Stimulated activated CD4-positive, alpha-beta T cell treated with anti-CD3 and anti-CD28 coated beads, TNF-alpha, amount 100 ng/mL, for 48 hours (primary cell): Measurements from ENCODE around the gene RAB11FIP5.
A peak's percentile ranks its signal among the peaks of the same experiment; 100 is the strongest.
"Not testable (repeated sequence)": the region's sequence is repeated elsewhere in the genome, so short reads cannot be mapped to it uniquely, and the experiment has no call there.

Source experiments
- DNase-seq, 3 donors: peaks; one replicate each; pipeline ENCODE4 v3.0.0-alpha.2; 2020; ENCODE audit warnings: low read depth in 3 of 3

RAB11FIP5 gene

GRCh38 chr2:73112913-73113854 lies at the start of gene RAB11FIP5:
Gene RAB11FIP5, minus strand, starts transcription at chr2:73112948. Its CDS starts 171 bp downstream, at chr2:73112777.
- DNase-seq, result peak; percentile 47 to 67 (median 52)

DNA sequence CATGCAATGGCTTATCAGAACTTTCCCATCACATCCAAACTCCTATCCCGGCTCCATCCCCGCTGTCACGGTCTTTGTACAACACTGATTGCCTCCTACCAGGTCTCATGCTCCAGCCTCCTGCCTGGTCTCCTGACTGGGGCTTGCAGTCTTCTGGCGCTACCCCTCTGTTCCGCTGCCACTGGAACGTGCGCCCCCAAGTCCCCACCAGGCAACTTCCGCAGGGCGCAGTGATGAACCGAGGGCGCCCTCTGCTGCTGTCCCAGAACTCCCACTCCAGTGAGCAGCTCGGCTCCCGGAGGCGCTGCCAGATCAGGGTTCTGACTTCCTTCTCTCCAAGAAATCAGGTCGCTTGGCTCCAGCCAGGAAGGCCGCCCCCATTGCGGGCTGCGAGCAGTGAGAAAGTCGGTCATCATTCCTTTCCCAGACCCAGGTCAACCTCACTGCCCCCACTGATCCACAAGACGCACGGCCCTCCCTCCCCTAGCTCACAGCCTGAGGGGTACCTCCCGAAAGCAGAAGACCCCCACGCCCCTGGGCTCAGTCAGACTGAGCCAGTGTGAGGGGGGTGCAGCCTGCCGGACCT lies 43.9 kb upstream of the RAB11FIP5 start:
- peak in 1 of 3 donors; percentile 29 for DNase-seq

- no peak for DNase-seq
Observed at GRCh38 chr2:73142937-73143336, 30.2 kb upstream of the RAB11FIP5 start.

GRCh38 chr2:73141896-73142295 lies 29.1 kb upstream of the RAB11FIP5 start:
- DNase-seq, result no peak

GRCh38 chr2:73135236-73135635 lies 22.5 kb upstream of the RAB11FIP5 start:
- no peak for DNase-seq

DNA sequence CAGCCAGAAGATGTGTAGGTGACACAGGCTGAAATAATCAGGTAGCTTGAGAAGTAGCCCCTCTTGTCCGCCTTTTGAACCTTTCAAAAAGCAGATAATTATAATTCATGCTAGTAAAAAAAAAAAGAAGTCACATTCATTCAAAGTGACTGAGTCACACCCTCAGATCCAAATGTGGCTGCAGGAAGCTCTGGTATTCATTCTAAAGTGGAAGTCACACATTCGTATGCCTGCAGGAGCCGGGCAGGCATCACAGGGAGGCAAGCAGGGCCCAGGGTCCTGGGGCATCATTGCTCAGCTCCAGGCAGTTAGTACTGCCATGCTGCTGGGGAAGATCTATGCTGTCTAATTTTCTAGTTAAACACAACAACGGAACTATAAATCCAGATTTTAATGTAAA lies 21.7 kb upstream of the RAB11FIP5 start:
- no peak for DNase-seq

DNA sequence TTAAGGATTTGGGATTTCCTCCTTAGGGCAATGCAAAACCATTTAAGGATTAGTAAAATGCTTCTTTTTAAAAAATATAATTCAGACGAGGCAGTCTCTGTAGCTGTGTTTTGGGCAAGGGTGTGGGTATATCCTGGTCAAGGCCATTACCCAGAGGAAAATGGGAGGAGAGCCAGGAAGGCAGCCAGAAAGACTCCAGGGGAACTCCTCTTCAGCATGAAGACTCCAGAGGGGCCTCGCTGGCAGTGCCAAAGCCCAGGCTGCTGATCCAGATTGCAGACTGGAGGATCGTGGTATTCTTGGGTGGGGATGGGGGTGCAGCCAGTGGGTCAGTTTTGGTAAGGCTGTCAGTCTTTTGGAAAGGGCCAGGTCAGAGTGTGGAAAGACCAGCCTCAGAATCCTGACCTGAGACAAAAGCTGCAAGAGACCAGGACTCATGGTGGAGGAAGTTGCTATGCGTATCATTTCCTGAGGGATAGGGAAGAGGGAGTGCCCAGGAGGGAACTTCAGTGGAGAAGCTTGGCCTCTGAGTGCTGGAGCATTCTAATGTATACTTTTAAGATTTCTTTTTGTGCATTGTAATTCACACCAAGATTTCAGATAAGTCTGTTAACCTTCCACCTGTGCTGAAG lies 20.9 kb upstream of the RAB11FIP5 start:
- no peak for DNase-seq

- DNase-seq, result no peak
Observed at GRCh38 chr2:73131807-73132206, 19.1 kb upstream of the RAB11FIP5 start.

DNA sequence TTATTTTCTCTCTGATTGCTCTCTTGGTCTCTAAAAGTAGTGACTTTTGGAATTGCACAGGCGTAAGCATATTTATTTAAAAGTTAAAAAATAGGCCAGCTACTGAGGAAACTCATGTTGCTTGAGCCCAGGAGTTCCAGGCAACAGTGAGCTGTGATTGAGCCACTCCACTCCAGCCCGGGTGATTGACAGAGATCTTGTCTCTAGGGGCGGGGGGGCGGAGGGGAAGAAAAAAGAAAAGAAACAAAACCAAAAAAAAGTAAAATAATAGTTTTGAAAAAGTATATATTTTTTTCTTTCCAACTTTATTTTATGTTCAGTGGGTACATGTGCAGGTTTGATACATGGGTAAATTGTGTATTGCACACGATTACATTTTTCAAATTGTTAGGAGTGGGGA lies 18.0 kb upstream of the RAB11FIP5 start:
- DNase-seq, result no peak

- DNase-seq, result no peak
Observed at GRCh38 chr2:73128841-73129535, 16.2 kb upstream of the RAB11FIP5 start.

DNA sequence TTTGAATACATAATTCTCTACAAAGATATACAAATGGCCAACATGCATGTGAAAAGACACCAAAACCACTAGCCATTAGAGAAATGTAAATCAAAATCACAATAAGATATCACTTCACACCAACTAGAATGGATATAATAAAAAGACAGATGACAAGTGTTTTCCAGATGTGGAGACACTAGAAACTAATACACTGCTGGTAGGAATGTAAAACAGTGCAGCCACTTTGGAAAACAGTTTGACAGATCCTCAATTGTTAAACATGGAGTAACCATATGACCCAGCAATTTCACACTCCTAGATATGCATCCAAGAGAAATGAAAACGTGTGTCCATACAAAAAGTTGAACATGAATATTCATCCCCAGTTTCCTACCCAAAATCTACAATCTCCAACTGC lies 9.8 kb upstream of the RAB11FIP5 start:
- no peak for DNase-seq

DNA sequence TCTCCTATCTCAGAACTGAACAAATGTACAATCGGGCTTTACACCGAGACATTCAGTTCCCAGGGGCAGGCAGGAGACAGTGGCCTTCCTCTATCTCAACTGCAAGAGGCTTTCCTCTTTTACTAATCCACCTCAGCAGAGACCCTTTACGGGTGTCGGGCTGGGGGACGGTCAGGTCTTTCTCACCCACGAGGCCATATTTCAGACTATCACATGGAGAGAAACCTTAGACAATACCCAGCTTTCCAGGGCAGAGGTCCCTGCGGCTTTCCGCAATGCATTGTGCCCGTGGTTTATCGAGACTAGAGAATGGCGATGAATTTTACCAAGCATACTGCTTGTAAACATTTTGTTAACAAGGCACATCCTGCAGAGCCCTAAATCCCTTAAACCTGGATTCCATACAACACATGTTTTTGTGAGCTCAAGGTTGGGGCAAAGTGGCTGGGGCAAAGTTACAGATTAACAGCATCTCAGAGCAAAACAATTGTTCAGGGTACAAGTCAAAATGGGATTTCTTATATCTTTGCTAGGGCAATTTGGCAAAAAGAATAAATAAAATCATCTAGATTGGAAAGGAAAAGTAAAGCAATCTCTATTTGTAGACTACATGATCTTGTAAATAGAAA lies 7.0 kb upstream of the RAB11FIP5 start:
- not testable (repeated sequence) for DNase-seq

- no peak for DNase-seq
Observed at GRCh38 chr2:73117441-73117840, 4.7 kb upstream of the RAB11FIP5 start.

DNA sequence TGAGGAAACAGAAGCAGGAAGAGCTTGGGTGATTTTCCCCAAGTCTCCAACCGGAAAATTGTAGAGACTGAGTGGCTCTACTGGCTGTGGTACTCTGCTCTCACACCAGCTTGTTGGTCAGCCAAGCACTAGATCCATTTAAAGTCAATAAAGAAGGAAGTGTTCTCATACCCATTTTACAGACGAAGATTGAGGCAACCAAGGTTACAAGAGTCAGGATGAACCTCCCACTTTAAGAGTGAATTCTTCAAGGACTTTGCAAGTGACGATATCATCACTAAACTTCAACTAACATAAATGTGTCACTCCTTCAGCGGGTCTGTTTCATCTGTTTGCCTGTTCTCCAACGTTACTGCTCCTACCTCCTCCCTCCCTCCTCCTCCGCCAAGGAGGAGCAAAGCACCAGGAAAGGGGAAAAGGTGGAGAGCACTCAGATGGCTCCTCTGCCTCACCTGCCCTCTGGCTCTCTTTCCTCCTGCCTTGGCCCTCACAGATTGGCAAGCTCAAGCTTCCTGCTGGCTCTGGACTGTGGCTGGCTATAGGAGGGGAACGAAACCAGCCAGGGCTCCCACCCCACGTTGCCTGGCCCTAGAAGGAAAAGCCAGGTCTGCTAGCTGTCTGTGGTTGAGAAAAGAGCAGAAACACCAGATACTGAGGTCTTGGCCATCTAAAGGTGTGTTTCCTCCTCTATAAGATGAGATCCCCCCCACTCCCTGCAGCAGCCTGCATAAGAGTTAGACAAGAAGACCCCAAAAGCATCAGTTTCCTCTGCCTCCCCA lies 3.6 kb upstream of the RAB11FIP5 start:
- DNase-seq, result no peak

GRCh38 chr2:73114273-73114867 lies 1.6 kb upstream of the RAB11FIP5 start:
- no peak for DNase-seq

- peak in 1 of 3 donors; percentile 15 for DNase-seq
Observed at GRCh38 chr2:73112026-73112912, 479 bp downstream of the RAB11FIP5 start.

- DNase-seq, result peak in 1 of 3 donors; percentile 4
Observed at GRCh38 chr2:73111073-73112025, 1.4 kb downstream of the RAB11FIP5 start.
